ENCODE measurements around the gene ENAH. TPM values are rescaled to one million over a fixed set of nuclear protein-coding genes. Genes with fewer than 3 reads are reported as not detected.
"Not testable (repeated sequence)": the region's sequence is repeated elsewhere in the genome, so short reads cannot be mapped to it uniquely, and the experiment has no call there.

The ENAH gene
- total RNA-seq, 2 donors from 2014 or later: 50.5 to 59.5 TPM

GRCh38 chr1:225645194-225645895 lies 7.6 kb downstream of the ENAH start:
- TF ChIP-seq CTCF (IDR thresholded peaks at IDR 0.05): no peak
- Histone ChIP-seq H3K27me3 (no peaks in the 10 kb centered on the region), H3K36me3 (no peaks in the 10 kb centered on the region), H3K9me3 (no peaks in the 10 kb centered on the region), H3K27ac (no peak overlapping the region), H3K4me1 (peaks cover 0 to 16% of the 10 kb centered on the region in 2 donors), H3K4me3 (no peak overlapping the region)
- no peak for DNase-seq (ENCODE audit: low spot score)

- H3K9me3 ChIP-seq: no peaks in the 10 kb centered on the region
- peaks cover 0 to 10% of the 10 kb centered on the region in 2 donors for H3K4me1 ChIP-seq
- TF ChIP-seq CTCF (IDR thresholded peaks at IDR 0.05): no peak
- no peaks in the 10 kb centered on the region for H3K27me3 ChIP-seq
- DNase-seq (ENCODE audit: low spot score): no peak
- no peak overlapping the region for H3K4me3 ChIP-seq
- no peaks in the 10 kb centered on the region for H3K36me3 ChIP-seq
- H3K27ac ChIP-seq: no peak overlapping the region
Measured at GRCh38 chr1:225644666-225645065, 8.3 kb downstream of the ENAH start.

GRCh38 chr1:225642177-225642576 lies 10.7 kb downstream of the ENAH start:
- no peaks in the 10 kb centered on the region for H3K27me3 ChIP-seq
- H3K4me3 ChIP-seq: no peak overlapping the region
- no peak for TF ChIP-seq CTCF (IDR thresholded peaks at IDR 0.05)
- H3K27ac ChIP-seq: no peak overlapping the region
- H3K36me3 ChIP-seq: no peaks in the 10 kb centered on the region
- no peak for DNase-seq (ENCODE audit: low spot score)
- H3K9me3 ChIP-seq: no peaks in the 10 kb centered on the region
- no peaks in the 10 kb centered on the region for H3K4me1 ChIP-seq

GRCh38 chr1:225638853-225639252 lies 14.1 kb downstream of the ENAH start:
- H3K36me3 ChIP-seq: no peaks in the 10 kb centered on the region
- TF ChIP-seq CTCF (IDR thresholded peaks at IDR 0.05): no peak
- no peaks in the 10 kb centered on the region for H3K27me3 ChIP-seq
- no peaks in the 10 kb centered on the region for H3K9me3 ChIP-seq
- no peak for DNase-seq (ENCODE audit: low spot score)
- peaks cover 0 to 6% of the 10 kb centered on the region in 2 donors for H3K4me1 ChIP-seq
- no peak overlapping the region for H3K4me3 ChIP-seq
- no peak overlapping the region for H3K27ac ChIP-seq

- no peak for DNase-seq (ENCODE audit: low spot score)
- no peak for TF ChIP-seq CTCF (IDR thresholded peaks at IDR 0.05)
Measured at GRCh38 chr1:225637651-225638199, 15.2 kb downstream of the ENAH start.

GRCh38 chr1:225636992-225637391 lies 15.9 kb downstream of the ENAH start:
- H3K27ac ChIP-seq; H3K4me3 ChIP-seq; H3K27me3 ChIP-seq; DNase-seq (ENCODE audit: low spot score); H3K9me3 ChIP-seq; H3K36me3 ChIP-seq: not testable (repeated sequence)
- H3K4me1 ChIP-seq: peaks cover 0 to 15% of the 10 kb centered on the region in 2 donors

More at GRCh38 chr1:225637651-225638199, 15.2 kb downstream of the ENAH start:
- no peak overlapping the region for H3K4me3 ChIP-seq
- peaks cover 0 to 11% of the 10 kb centered on the region in 2 donors for H3K4me1 ChIP-seq
- H3K36me3 ChIP-seq: no peaks in the 10 kb centered on the region
- H3K27me3 ChIP-seq: no peaks in the 10 kb centered on the region
- no peaks in the 10 kb centered on the region for H3K9me3 ChIP-seq
- no peak overlapping the region for H3K27ac ChIP-seq
